GM18511 (cell line): ENCODE measurements around the gene DEPDC4.
"Not testable (repeated sequence)": the region's sequence is repeated elsewhere in the genome, so short reads cannot be mapped to it uniquely, and the experiment has no call there.

Experiments used
- ATAC-seq: cut with Tn5 transposase; IDR thresholded peaks from one replicate; pipeline ENCODE4 v1.9.1; 2021; ENCODE audit warnings: mild to moderate bottlenecking, moderate library complexity; ENCODE audit not compliant: unreplicated experiment

The DEPDC4 gene

GRCh38 chr12:100265107-100265506 lies 1.8 kb downstream of the DEPDC4 start:
- ATAC-seq = not testable (repeated sequence)

DNA sequence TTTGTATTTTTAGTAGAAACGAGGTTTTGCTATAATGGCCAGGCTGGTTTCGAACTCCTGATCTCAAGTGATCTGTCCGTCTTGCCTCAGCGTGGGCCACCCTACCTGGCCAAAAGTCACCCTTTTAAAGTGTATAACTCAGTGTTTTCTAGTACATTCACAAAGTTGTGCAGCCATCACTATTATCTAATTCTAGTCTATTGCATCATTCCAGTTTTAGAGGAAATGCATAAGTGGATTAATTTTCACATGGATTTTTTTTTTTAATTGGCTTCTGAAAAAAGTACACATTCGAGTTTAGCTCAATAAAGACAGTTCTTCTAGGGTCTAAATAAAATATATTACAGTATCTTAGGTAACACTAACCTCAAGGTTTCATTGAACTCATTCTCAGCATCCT lies 3.7 kb downstream of the DEPDC4 start:
- ATAC-seq = no peak

- ATAC-seq = no peak
Observed at GRCh38 chr12:100258127-100258526, 8.8 kb downstream of the DEPDC4 start.

DNA sequence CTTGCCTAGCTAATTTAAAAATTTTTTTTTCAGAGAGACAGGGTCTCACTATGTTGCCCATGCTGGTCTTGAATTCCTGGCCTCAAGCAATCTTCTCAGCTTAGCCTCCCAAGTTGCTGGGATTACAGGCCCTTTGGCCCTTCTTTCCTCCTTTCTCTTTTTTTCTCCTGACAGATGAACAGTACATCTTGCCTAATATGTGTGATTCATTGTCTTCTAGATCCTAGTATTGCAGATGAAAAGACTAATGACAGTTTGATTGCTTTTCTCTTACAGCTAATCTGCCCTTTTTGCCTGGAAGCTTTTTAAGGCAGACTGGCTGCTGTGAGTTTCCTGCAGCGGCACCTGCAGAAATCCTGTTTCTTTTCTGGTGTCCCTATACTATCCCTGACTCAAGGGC lies 12.0 kb downstream of the DEPDC4 start:
- ATAC-seq = no peak

DNA sequence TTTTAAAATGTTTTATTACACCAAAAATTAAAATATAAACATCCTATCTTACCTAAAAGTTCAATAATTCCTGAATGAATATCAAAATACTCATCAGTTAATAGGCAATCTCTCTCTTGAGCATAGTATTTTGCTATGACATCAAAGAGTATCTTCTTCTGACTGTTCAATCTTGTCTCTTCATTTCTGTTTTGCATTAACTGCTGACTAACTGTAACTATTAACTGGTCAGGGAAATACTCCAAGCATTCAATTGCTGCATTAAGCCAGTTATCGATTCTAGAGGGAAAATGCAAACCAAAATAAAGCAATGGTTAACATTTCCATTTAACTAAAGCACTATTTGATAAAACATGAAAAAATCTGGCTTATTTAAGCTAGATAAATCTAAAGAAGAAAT lies 13.4 kb downstream of the DEPDC4 start:
- ATAC-seq = no peak

DNA sequence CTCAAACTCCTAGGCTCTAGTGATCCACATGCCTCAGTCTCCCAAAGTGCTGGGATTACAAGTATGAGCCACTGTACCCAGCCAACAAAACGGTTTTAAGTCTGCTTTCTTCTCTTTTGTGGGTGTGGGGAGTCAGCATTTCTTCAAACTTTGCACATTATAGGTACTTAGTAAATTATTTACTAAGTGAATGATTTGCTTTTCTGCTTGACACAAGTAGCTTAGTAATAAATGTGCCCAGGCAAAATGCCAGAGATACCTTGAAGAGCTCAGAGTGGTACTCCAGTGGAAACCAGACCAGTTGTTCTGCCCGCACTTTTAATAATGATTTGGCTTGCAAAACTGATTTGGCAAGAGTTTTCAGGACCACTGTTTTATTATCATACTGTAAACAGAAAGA lies 15.0 kb downstream of the DEPDC4 start:
- no peak for ATAC-seq

DNA sequence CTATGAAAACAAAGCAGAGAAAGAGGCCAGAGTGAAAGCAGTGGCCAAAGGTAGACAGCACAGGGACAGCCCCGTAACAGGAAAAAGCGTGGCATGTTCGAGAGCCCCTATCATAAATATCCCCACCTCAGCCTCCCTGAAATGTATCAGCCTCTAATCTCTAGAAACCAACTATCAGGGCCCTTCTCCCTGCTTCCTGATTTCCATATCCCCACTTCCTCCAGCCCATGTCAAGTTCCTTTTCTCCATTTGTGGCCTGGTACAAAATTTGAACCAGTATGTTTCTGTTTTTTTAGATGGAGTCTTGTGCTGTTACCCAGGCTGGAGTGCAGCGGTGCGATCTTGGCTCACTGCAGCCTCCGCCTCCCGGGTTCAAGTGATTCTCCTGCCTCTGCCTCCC lies 16.9 kb downstream of the DEPDC4 start:
- ATAC-seq = no peak

- ATAC-seq = no peak
Observed at GRCh38 chr12:100248886-100249285, 18.0 kb downstream of the DEPDC4 start.

DNA sequence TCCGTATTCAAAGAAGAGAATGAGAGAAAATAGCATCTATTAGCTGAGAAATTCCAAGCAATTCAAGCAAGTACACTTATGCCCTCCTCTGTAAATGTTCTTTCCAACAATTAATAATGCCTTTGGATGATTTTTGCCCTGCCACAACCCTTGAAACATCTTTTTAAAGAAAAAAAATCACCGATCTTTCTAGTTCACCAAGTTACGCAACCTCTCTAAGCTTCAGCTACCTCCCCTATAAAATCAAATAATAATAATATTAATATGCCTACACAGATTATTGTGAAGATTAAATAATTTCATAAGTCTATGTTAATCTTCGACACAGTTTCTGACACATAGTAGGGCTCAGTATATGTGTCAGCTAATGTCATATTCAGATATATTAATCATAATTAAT lies 19.1 kb downstream of the DEPDC4 start:
- ATAC-seq = no peak

DNA sequence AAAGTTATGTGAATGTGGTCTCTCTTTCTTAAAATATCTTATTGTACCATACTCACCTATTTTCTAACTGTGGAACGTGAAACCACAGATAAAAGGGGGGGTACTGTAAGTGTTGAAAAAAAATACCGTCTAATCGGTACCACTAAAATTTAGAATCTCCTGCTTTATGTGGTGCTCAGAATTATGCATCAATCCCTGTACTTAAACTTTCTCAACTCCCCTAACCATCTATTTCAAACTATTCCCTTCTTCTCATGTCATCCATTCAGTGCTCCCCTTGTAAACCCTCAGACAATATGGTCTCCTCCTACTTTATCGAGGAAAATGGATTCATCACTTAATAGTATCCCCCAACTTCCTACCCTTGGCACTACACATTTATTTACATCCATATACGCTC lies 23.7 kb downstream of the DEPDC4 start:
- ATAC-seq = no peak

DNA sequence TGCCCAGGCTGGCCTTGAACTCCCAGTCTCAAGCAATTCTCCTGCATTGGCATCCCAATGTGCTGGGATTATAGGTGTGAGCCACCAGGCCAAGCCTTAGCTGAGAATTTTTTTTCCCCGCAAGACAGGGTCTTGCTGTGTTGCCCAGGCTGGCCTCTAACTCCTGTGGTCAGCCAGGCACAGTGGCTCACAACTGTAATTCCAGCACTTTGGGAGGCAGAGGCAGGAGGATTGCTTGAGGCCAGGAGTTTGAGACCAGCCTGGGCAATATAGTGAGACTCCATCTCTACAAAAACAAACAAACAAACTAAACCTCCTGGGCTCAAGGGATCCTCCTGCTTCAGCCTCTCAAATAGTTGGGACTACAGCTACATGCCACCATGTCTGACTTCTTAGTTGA lies 27.3 kb downstream of the DEPDC4 start:
- no peak for ATAC-seq

DNA sequence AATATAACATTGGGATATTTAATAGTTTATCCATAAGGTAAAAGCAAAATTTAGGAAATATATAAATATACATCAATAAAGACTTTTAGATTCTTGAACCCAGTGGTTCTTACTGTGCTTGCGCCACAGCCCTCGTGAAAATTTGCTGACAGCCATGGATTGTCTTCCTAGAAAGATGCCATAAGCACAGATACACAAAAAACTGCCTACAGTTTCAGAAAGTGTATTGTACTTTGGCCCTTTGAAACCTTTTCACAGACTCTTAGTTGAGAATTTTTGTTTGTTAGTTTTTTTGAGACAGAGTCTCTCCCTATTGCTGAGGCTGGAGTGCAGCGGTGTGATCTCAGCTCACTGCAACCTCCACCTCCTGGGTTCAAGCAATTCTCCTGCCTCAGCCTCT lies 28.1 kb downstream of the DEPDC4 start:
- no peak for ATAC-seq

GRCh38 chr12:100234591-100235304 lies 32.1 kb downstream of the DEPDC4 start:
- peak; percentile 62 for ATAC-seq

DNA sequence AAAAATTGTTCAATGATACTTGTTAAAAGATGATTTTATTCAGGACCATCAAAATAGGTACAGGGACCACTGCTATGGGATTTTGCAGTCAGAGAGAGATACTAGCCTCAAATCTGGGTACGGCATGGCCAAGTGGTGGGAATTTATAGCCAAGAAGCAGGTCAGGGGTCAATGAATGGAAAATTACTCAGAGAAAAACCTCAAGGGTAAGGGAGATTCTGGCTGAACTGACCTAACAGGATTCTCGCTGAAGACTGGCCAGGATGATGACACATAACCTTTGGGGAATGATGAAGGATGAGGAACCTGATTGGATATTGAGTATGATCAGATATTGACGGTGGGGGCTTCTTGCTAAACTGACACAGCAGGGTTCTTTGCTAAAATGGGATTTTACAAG lies 32.7 kb downstream of the DEPDC4 start:
- ATAC-seq = no peak

DNA sequence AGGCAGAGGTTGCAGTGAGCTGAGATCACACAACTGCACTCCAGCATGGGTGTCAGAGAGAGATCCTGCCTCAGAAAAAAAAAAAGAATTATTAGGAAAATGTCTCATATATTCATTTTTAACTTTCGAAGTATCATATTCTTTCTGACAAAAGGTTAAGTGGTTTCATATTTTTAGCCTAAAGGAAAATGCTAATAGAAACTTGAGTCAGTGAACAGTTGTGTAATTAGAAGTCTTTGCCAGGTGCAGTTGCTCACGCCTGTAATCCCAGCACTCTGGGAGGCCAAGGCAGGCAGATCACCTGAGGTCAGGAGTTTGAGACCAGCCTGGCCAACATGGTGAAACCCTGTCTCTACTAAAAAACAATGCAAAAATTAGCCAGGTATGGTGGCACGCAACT lies 35.0 kb downstream of the DEPDC4 start:
- not testable (repeated sequence) for ATAC-seq

DNA sequence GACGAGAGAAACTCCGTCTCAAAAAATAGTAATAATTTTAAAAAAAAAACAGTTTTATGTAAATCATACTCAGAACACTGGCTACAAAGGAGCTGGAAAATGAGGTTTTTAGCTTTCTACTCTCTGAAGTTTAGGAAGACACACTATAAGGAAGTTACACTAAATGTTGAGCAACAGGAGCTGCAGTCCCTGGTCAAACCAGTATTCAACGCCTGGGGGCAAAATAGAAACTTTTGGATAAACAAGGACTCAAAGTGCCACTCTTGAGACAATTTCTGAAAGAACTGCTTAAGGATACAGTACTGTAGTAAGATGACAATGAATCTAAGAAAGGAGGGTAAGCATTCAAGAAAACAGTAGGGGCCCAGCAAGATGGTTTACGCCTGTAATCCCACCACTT lies 37.0 kb downstream of the DEPDC4 start:
- no peak for ATAC-seq

DNA sequence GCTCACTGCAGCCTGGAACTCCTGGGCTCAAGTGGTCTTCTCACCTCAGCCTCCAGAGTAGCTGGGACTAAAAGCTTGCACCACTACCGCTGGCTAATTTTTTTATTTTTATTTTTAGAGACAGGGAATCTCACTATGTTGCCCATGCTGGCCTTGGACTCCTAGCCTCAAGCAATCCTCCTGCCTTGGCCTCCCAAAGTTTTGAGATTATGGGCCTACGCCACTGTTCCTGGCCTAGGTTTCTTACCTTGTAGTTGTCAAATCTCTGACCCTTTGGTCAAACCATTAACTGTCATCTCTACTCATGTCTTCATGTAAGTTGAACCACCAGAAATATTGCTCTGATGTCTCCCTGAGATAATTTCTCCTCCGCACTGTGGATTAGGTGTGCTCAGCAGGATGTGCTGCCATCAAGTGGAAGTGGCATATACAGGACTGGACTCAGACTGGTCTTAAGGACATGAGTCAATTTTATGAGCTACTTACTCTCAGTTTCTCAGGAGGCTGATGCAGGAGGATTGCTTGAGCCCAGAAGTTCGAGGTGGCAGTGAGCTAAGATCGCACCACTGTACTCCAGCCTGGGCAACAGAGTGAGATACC lies 37.7 kb downstream of the DEPDC4 start:
- no peak for ATAC-seq

- ATAC-seq = no peak
Observed at GRCh38 chr12:100225491-100225890, 41.4 kb downstream of the DEPDC4 start.

DNA sequence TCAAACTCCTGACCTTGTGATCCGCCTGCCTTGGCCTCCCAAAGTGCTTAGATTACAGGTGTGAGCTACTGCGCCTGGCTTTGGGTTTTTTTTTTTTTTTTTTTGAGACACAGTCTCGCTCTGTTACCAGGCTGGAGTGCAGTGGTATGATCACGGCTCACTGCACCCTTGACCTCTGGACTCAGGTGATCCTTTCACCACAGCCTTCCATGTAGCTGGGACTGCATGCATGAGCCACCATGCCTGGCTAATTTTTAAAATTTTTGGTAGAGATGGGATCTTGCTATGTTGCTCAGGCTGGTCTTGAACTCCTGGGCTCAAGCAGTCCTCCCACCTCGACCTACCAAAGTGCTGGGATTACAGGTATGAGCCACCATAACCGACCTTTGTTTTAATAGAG lies 44.7 kb downstream of the DEPDC4 start:
- ATAC-seq = not testable (repeated sequence)

DNA sequence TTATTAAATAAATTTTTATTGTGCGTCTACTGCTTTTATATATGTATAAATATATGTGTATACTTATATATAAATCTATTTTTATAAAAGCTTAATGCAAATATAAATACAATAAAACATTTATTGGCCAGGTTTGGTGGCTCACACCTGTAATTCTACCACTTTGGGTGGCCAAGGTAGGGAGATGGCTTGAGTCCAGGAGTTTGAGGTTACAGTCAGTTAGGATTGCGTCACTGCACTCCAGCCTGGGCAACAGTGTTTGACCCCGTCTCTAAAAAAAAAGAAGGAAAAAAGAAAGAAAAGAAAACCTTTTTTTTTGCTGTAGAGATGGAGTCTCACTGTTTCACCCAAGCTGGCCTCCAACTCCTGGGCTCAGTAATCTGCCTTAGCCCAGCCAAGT lies 45.4 kb downstream of the DEPDC4 start:
- no peak for ATAC-seq

DNA sequence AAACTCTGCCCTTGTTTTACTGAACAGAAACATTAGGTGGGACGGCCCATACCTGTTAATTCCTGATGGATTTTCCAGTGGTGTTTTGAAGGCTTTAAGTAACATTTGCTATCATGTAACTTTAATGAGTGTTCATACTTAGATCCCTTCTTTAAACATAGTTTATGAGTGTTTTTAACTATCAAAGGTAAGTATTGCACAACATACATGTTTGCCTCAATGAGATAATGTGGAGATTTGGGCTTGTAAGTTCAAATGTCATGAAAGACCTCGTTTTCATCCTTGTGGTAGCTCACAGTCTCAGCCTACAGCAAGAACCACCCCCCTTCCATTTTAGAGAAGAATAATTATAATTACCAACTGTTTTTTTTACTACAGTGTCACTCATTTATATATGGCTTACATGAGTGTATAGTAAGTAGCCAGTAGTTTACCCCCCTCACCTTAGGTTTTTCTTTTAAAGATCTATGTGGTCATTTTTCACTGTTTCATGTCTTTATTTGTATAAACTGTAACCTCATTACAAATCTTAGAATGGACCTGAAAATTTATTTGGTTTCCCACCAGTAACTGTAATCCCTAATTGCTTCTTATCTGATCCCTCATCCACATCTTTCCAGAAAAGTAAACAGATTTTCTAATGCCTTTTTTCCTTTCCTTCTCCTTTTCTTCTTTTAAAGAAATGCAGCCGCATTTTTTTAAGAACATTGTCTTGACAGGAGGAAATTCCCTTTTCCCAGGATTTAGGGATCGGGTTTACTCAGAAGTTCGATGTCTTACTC lies 47.4 kb downstream of the DEPDC4 start:
- no peak for ATAC-seq

DNA sequence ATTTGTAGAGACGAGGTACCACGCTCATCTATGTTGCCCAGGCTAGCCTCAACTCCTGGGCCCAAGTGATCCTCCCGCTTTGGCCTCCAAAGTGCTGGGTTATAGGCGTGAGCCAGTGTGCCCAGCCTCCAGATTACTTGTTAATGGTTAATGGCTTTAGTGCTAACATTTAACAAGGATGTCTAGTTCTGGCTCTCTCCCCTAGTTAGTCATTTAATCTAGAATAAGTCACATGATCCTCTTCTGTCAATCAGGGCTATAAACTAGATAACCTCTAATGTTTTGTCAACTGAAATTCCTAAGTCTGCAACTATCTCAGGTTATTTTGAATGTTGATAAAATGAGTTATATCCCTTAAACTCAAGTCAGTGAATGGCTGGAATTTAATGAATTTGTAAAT lies 50.5 kb downstream of the DEPDC4 start:
- ATAC-seq = no peak
